GM12801 (cell line): Measurements from ENCODE around the gene TMEM164.

Source experiments
- TF ChIP-seq, protein P1 (sequence below): IDR thresholded peaks from one replicate; pipeline ENCODE4 v1.5.1; 2011; ENCODE audit warnings: control low read depth; ENCODE audit not compliant: insufficient read length; ENCODE audit errors: extremely low read depth

TMEM164 gene

DNA sequence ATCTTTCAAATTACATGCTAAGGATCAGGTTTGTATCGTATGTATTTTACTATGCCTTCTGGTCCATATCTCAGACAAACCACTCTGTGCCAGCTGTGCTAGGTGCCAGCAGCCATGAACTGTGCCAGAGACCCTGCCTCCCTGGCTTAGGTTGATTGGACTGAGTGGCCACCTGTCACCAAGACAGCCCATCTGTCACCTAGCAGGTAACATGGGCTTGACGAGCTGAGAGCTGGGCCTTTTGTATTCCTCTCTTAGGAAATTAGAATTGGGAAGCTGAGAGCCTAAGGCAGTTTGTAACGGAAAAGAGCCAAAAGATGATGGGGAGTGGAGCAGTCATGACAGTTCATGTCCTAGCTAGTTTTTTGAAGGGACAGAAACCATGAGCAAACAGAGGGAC is 42.5 kb downstream of the TMEM164 start:
- TF ChIP-seq, protein P1, sequence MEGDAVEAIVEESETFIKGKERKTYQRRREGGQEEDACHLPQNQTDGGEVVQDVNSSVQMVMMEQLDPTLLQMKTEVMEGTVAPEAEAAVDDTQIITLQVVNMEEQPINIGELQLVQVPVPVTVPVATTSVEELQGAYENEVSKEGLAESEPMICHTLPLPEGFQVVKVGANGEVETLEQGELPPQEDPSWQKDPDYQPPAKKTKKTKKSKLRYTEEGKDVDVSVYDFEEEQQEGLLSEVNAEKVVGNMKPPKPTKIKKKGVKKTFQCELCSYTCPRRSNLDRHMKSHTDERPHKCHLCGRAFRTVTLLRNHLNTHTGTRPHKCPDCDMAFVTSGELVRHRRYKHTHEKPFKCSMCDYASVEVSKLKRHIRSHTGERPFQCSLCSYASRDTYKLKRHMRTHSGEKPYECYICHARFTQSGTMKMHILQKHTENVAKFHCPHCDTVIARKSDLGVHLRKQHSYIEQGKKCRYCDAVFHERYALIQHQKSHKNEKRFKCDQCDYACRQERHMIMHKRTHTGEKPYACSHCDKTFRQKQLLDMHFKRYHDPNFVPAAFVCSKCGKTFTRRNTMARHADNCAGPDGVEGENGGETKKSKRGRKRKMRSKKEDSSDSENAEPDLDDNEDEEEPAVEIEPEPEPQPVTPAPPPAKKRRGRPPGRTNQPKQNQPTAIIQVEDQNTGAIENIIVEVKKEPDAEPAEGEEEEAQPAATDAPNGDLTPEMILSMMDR = no peak

DNA sequence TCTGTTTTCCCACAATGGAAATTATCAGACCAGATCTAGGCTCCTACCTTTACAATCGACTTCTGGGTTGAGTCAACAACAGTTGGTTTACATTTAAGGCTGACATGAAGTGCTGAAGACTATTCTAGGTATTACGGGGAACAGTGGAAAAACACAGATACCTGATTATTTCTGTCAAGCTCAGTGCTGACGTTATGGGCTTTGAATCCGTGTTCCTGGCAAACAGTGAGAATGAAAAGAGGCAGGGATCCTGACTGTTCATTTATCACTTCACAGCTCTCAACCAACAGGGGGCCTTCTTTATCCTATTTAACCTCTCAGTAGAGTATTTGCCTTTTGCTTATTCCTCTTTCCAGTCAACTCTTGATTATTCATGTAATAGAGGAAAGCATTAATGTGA is 43.1 kb downstream of the TMEM164 start:
- TF ChIP-seq, protein P1 = no peak

DNA sequence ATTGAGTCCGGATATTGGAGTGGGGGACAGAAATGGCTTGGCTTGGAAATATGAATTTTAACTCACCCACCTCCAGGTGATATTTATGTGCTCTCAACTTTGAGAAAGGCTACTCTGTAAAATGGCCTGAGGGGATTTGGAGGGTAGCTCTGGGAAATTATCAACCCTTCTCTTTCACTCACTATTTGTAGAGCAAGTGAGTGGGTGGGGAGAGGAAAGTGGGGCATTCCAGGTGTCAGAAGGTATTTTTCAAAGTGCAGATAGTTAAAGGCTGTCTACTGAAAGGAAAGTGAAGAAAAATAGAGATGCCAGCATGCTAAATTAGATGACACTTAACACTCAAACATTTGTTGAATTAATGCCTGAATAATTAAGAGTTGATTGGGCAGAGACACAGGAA is 44.1 kb downstream of the TMEM164 start:
- TF ChIP-seq, protein P1 = no peak

DNA sequence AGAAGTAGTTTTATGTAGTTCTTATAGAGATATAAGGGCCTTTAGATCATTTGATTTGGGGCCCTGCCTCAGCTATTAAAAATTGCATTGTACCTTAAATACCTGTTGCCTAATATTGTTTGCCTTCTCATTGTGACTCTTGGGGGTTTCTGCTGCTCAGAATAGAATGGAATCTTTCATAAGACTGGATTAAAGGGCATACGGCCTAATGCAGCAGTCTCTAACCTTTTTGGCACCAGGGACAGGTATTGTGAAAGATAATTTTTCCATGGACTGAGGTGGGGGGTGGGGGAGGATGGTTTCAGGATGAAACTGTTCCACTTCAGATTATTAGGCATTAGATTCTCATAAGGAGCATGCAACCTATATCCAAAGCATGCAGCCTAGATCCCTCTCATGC is 46.2 kb downstream of the TMEM164 start:
- TF ChIP-seq, protein P1 = no peak

DNA sequence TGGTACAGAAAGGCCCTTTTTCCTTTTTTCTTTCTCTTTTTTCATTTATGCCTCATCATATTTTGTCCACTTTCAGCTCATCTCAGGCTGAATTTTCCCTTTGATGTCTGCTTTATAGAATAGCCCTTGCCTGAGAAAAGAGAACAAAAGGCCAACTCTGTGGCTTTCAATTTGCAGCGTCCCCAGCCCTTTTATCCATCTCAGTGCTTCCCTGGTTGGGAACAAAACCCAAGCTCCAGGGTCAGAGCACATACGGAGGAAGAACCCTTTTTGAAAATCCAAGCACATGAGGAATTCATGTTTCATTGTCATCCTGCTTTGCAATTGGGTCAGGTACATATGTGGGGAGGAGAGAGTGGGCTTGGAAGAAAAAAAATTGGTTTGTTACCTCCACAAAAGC is 47.5 kb downstream of the TMEM164 start:
- TF ChIP-seq, protein P1 = no peak

DNA sequence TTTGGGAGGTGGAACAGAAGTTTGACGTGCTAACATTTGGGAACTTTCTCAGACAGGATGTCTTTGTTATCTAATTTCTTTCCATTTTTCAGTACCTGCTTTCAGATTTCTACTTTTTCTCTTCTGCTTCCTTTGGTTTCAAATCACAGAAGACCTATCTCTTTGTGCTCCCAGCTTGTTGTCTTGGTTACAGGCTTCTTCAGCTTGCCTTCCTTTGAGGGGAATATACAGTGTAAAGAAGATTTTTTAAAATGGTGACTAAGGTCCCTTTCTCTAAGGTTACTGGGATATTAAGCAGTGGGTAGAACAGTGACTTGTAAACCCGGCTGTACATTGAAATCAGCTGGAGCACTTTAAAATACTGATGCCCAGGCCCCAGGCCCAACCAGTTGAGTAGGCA is 48.0 kb downstream of the TMEM164 start:
- TF ChIP-seq, protein P1 = no peak

DNA sequence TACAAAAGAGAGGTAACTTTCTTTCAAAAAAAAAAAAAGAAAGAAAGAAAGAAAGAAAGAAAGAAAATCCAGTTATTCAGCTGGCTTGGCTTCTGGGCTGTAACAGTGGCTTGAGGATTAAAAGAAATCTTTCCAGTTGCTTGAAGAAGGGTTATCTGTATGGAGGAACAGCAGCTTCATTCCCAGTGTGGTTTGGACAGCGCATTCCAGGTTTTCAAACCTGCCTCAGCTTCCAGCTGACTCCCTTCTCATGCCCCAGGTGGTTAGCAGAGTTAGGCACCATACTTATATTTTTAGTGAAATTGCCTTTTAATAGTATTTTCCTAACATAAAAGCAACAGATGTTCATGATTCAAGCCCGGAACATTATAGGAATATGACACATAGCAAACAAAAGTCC is 48.6 kb downstream of the TMEM164 start:
- TF ChIP-seq, protein P1 = no peak

DNA sequence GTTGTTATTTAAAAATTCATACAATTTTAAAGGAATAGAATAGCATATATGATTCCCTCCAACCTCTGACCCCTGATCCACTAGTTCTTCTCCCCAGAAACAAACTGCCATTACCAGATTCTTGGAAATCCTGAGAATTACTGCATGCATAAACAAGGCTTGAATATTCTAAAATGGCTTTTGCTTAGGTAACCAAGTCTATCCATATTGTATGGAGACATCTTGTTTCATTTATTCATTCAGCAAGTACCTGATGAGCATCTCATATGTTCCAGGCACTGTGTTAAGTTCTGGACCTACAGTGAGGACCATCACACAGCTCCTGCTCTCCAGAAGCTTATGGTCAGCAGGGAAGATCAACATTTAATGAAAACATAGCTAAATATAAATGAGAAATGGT is 49.4 kb downstream of the TMEM164 start:
- TF ChIP-seq, protein P1 = no peak
